ENCODE results near the gene STMN3.
"Not testable (repeated sequence)": the region's sequence is repeated elsewhere in the genome, so short reads cannot be mapped to it uniquely, and the experiment has no call there.

The STMN3 gene

GRCh38 chr20:63657260-63657936 lies 4.2 kb upstream of the STMN3 start:
- DNase-seq (ENCODE audit: low read depth) = no peak

- no peak for DNase-seq (ENCODE audit: low read depth)
These were observed 3.2 kb upstream of the STMN3 start for GRCh38 chr20:63656451-63656850.

- DNase-seq (ENCODE audit: low read depth) = no peak
These were observed 2.0 kb upstream of the STMN3 start for GRCh38 chr20:63655249-63655648.

GRCh38 chr20:63653974-63654668 lies 897 bp upstream of the STMN3 start:
- no peak for DNase-seq (ENCODE audit: low read depth)

GRCh38 chr20:63652192-63652980 lies 838 bp downstream of the STMN3 start:
- peak; percentile 46 for DNase-seq (ENCODE audit: low read depth)

GRCh38 chr20:63651942-63652191 lies 1.4 kb downstream of the STMN3 start:
- peak; percentile 32 for DNase-seq (ENCODE audit: low read depth)

- not testable (repeated sequence) for DNase-seq (ENCODE audit: low read depth)
These were observed 2.7 kb downstream of the STMN3 start for GRCh38 chr20:63650486-63650885.

- DNase-seq (ENCODE audit: low read depth) = no peak
These were observed 4.2 kb downstream of the STMN3 start for GRCh38 chr20:63648895-63649589.

- DNase-seq (ENCODE audit: low read depth) = no peak
These were observed 5.0 kb downstream of the STMN3 start for GRCh38 chr20:63648190-63648589.

GRCh38 chr20:63645218-63645617 lies 8.0 kb downstream of the STMN3 start:
- DNase-seq (ENCODE audit: low read depth) = no peak

- DNase-seq (ENCODE audit: low read depth) = no peak
These were observed 9.3 kb downstream of the STMN3 start for GRCh38 chr20:63643946-63644345.

- DNase-seq (ENCODE audit: low read depth) = no peak
These were observed 9.7 kb downstream of the STMN3 start for GRCh38 chr20:63643499-63643898.

- no peak for DNase-seq (ENCODE audit: low read depth)
These were observed 10.5 kb downstream of the STMN3 start for GRCh38 chr20:63642527-63643247.

- peak; percentile 95 for DNase-seq (ENCODE audit: low read depth)
These were observed 11.3 kb downstream of the STMN3 start for GRCh38 chr20:63641792-63642523.

GRCh38 chr20:63641146-63641791 lies 12.0 kb downstream of the STMN3 start:
- peak; percentile 25 for DNase-seq (ENCODE audit: low read depth)

GRCh38 chr20:63640686-63641085 lies 12.5 kb downstream of the STMN3 start:
- DNase-seq (ENCODE audit: low read depth) = not testable (repeated sequence)

- DNase-seq (ENCODE audit: low read depth) = no peak
These were observed 13.1 kb downstream of the STMN3 start for GRCh38 chr20:63640086-63640485.

- DNase-seq (ENCODE audit: low read depth) = peak; percentile 68
These were observed 13.9 kb downstream of the STMN3 start for GRCh38 chr20:63639093-63639975.

GRCh38 chr20:63636752-63637628 lies 16.2 kb downstream of the STMN3 start:
- DNase-seq (ENCODE audit: low read depth) = no peak
